HG03575 (cell line): ENCODE results near the gene ADD2.

Experiments used
- ATAC-seq: cut with Tn5 transposase; IDR thresholded peaks from one replicate; pipeline ENCODE4 v1.9.1; 2021; ENCODE audit not compliant: unreplicated experiment, insufficient number of reproducible peaks, low FRiP score; ENCODE audit errors: extremely low read depth

Gene ADD2

DNA sequence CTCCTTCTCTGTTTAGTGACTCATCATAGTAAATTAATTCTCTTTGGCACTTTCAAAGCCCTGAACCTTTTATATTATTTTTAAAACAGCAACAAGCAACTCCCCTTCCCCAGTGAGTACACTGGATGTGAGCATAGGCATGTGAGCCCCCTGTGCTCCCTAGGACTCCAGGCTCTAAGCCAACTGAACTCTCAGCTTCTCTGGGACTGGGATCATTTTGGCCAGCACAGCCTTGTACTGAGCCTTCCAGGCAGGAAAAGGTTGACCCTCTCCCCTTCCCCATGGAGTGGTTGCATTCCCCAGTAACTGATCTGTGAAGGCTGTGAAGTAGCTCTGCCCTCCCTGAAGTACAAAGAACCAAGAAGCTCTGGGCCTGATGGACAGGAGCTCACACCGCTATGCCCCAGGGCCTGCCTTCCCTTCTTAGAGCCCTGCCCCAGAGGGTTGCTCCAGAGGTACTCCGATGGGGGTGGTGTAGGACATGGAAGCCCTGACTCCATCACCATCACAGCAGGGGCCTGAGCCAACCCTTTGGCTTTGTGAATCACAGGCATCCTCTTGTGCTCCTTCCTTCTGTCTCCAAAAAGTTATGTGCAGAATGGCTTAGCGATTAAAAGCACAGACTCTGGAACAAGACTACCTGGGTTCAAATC, 57.8 kb downstream of the ADD2 start:
- no peak for ATAC-seq

DNA sequence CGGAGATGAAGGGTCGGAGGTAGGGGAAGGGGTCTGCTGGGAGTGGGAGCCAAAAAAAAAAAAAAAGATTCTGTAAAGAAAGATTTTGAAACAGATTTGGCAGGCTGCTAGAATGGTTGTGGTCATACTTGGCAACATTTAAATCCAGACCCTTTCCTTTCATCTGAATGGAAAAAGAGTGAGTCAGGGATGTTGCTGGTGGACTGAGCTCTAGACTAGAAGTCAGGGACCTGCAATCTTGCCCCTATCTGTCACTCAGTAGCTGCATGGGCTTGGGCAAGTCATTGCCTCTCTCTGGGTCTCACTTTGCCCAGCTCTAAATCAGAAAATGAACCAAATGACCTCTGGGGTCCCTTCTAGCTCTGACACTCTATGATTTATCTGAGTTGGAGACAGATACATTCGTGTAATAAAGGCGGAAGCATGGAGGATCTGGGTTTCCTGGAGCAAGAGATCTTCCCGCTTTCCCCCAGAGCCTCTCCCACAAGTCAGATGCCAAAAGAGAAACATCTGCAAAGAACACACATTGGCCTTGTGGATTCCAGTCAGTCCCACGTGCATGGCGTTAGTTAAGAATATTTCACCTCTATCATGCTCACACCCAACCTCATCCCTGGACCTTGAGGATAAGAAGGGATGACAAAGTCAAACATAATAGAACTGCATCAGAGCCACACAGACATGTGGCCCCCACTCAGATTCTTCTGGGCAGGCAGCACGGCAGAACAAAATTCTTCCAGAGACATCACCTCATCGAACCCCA, 58.5 kb downstream of the ADD2 start:
- no peak for ATAC-seq

DNA sequence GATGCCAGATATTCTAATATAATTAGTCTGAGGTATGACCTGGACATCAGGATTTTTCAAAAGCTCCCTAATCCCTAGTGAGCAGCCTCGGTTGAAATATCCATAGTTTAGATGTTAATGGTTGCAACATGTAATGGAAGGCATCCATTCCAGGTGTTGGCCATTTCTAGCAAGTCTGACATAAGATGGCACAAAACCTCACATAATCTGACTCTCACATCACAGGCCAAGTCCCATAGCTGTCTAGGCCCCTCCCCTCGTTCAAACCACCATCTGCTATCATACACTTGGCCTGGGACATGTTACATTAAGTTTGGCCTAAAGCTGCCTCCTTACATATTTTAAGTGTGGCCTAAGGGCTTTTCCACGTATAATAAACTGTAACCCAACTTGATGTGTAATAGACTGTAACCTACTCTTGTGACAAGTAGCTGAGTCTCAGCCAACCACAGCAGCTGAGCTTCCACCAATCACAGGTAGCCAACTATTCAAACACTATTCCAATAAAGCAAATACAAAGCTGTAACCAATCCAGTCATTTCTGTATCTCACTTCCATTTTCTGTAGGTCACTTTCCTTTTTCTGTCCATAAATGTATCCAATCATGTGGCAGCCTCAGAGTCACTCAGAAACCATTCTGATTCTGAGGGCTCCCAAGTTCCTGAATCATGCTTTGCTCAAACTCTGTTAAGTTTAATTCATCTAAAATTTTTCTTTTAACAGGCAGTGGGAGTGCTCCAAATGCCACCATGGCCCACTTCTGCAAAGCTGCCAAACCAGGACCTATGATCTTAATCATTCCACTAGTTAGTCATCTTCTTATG, 59.4 kb downstream of the ADD2 start:
- ATAC-seq: no peak

DNA sequence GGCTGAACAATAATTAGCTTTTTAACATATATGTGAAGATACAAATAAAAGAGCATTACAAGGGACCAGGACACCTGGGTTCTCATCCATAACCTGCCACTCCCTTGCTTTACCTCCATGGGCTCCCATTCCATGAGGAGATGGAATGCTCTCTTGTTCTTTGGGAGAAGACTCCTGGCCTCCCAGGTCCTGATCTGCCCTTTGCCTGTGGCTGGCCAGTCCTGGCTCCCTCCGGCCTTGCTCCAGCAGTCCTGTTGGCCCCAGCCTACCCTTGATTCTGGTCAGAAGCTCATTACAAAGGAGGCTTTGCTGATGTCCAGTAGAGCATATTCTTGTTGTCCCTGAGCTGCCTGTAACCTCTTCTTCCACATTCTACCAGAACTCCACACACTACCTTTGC, 60.3 kb downstream of the ADD2 start:
- no peak for ATAC-seq

DNA sequence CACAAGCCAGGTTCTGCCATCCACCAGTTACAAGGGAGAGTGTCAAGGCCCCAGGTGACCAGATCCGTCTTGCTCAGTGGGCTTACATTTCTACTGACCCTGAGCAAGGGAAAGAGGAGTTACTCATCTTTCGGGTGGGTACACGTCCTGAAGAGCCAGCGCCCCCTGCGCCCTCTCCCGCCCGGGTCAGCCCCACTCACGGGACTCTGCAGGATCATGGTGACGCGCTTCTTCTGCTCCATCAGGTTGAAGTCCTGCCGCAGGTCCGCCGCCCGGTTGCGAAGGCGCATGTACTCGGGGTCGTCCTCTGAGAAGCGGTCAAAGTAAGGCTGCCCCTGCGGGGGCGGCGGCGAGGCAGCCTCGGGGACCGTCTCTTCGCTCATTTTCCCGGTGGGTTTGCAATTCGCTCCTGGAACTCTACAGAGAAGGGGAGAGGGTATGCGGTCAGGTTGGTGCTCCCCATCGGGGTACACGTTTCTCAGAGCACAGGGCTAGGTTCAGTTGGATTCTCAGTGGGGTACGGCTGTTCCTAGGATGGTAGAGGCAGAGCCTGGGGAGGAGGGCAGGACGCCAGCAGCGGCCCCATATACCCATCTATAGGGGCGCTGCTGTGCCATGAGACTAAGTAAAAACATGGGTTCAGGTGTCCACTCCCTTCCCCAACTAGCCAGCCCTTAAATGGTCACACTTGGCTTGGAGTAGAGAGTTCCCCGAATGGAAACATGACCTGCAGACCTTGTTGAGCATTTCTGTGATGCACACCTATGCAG, 61.8 kb downstream of the ADD2 start:
- no peak for ATAC-seq

DNA sequence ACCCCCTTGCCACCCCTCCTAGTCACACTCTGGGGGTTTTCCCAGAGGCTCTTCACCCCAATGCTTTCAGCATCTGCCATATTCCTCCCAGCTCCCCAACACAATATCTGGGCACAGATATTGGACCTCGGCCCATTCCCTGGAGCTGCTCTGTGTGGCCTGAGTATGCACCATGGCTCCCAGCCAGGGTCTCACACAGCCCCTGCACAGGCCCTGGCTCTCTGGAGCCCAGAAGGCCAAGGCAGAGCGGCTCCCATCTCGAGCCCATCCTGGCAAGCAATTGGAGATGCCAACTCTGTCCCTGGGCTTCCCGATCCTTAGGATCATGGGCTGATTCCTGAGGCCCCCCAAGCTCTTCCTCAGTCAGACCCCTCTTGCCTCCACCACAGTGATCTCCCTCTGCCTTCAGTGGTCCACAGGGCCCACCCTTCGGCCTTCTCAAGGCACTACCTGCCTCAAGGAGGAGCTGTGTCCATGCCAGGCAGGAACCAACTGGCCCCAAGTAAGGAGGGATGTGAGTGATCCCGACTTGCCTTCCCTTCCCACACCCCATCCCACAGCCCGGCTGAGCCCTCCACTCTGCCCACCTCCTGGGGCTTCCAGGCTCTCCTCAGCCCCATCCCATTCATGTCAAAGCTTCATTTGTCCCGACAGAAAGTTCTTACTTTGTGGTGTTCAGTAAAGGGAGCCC, 62.7 kb downstream of the ADD2 start:
- ATAC-seq: no peak

DNA sequence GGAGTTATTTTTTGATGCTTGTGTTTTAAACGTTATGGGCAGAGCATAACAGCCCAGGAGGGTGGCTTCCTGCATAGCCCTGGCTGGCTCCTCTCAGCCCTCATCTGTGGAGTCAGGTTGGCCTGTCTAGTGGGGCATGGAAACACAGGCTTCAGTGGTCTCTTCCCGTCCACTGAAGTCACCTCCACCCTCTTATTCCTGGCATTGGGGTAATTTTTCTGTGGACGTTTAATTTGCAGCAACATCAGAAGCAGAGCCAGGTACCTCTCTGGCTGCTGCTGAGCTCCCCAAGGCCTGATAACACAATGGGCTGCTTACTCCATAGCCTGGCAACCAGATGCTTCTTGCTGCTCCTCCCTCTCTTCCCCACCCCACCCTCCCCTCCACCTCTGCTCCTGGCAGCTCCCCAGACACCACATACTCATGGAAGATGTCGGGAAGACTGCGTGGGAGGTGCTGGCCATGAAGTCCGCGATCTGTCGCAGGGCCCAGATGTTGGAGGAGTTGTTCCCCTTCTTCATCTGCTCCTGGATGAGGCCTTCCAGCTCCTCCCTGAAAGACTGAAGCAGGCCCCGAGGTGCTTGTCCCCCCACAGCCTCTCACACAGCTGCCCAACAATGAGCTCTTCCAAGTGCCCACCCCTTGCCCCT, 64.0 kb downstream of the ADD2 start:
- ATAC-seq: no peak

DNA sequence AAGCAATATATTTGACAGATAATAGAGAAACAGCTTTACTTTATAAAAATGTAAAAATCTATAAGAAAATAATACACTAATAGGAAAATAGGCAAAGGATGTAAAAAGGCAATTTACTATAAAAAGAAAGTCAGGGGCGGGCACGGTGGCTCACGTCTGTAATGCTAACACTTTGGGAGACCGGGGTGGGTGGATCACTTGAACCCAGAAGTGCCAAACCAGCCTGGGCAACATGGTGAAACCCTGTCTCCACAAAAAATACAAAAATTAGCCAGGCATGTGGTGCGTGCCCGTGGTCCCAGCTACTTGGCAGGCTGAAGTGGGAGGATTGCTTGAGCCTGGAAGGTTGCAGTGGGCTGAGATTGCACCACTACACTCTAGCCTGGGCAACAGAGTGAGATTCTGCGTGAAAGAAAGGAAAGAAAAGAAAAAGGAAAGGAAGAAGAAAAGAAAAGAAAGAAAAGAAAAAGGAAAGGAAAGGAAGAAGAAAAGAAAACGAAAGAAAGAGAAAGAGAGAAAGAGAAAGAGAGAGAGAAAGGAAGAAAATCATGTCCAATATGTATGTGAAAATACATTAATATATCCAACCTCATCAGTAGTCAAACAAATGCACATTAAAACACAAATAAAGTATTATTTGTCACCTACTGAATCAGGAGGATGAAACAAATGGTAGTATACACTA, 65.1 kb downstream of the ADD2 start:
- ATAC-seq: no peak

DNA sequence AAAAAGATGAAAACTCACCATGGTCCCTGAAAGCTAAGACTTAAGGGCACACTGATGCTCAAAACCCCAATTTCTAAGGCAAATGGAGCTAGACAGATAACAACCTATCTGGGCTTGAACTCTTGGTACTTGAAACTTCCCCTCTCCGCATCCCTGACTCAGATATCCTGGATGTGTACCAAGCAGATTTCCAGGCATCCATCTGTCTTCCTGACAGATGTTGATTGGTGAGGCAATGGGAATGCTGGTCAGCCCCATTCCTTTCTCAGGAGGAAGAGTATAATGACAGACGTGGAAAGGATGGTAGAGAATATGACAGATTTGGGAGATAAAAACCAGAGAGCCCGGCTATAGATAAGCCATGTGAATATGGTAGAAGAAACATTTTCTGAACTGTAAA, 69.2 kb downstream of the ADD2 start:
- ATAC-seq: no peak

DNA sequence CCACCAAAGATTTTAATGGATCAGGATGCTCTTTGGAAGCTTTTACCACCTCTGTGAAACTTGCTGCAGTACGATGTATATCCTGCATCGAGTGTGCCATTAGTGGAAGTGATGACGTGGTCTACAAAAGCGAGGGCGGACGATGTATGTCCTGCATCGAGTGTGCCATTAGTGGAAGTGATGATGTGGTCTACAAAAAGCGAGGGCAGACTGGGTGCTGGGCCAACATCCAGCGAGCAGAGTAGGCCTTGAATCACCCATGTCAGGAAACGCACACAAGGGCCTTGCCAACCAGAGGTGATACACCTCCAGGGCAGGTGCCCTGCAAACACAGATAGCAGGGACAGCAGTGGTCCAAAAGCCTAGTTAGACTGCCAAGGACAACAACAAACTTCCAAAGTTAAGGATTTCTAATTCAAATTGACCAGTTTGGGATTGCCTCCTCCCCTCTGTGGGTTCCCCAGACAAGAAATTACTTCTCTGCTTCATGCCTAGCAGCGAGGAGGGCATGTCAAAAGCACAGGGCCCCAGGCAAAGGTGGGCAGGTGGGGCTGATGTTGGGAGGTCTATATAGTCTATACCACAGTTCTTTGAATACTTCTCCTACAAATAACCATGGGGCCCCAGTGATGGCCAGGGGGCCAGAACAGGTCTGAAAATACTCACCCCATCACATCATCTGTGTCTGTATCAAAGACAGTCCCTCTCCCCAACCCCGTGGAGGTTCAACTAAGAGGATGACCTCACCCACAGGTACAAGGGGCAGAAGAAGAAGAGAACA, 70.2 kb downstream of the ADD2 start:
- ATAC-seq: no peak

DNA sequence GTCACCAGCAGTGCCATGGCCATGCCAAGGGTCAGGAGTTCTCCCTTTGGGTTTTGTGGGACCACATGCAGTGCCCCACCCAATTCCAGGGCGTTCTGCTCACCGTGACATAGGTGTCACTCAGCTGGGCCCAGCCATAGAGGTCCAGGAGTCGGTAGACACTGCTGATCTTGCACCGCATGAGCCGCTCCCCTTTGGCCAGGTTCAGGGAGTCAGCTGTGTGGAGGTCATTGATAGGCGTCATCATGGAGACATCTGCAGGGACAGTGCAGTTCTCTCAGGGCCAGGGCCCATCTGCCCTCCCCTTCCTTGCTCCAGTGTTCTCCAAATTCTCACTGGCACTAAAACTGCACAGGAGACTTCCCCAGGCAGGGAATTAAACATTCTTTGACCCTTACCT, 71.9 kb downstream of the ADD2 start:
- no peak for ATAC-seq

DNA sequence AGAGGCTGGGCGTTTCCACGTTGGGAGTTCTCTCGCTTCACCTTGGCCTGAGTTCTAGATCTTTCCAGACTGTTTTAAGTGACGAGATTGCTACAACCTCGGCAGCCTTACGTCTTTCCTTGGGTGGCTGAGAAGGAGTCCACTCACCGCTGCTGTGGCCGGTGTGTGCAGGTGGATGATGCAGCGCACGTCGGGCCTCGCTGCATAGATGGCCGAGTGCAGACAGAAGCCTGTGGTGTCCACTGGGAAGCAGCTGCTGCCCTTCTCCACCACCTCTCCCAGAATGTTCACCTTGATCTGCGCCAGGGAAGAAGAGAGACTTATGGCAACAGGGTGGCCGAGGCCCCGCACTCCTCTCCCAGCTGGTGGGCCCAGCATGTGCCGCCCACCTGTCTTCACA, 75.7 kb downstream of the ADD2 start:
- ATAC-seq: no peak

DNA sequence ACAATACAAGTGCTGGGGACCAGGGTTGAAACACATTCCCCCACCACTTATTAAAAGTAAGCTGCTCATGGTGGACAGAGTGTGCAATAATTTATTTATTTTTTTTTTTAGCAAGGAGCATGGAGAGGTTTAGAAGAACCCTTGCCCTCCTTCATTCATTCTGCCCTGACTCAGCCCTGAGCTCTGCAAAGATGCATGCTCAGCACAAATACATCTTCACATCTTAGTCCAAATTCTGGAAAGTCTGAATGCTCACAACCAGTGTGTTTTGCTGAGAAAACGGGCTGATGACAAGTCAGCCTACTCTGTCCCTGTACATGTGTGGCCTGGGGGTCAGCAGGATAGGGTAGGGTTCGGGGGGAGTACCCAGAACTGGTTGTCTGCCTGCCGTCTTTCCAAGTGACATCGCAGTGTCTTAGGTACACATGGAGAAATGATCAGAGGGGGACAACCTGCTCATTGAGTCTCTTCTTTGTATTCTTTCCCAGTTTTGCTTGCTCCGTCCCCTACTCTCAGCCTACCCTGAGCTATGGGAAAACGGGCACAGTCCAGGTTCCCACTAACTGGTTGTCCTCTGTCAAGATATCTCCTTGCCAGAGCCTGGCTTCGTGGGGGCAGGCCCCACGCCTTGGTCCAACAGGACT, 76.4 kb downstream of the ADD2 start:
- ATAC-seq: no peak

DNA sequence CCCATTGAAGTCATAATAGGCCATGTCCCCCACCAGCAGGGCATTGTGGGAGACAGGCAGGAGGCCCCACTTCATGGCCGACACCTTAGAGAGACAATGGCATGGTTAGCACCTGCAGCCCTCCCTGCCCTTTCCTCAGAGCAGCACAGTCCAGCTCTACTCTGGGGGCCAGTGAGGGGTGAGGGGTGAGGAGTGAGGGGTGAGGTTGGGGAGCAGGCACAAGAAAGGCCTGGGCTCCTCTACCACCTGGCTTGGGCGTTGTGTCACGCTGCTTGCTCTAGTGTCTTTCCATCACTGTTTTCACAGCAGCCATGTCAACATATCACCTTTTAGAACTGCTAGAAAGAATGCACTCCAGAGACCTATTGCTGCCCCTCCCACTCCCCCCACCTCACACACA, 77.2 kb downstream of the ADD2 start:
- ATAC-seq: no peak

DNA sequence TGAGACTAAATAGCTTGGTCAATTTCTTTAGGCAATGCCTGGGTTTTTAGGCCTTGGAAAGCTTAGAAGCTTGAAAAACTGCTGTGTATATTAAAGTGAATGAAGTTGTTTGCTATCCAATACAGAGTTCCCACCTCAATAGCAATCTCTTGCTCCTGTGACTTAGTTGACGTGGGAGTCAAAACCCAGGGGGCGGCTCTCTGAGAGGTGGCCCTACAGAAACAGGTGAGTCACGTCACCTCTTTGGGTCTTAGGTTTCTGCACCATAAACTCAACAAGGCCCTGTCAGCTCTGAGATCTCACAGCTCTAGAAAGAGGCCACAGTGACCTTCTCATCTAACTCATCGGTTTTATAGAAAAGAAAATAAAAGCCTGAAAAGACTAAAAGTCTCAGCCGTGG, 79.6 kb downstream of the ADD2 start:
- no peak for ATAC-seq

DNA sequence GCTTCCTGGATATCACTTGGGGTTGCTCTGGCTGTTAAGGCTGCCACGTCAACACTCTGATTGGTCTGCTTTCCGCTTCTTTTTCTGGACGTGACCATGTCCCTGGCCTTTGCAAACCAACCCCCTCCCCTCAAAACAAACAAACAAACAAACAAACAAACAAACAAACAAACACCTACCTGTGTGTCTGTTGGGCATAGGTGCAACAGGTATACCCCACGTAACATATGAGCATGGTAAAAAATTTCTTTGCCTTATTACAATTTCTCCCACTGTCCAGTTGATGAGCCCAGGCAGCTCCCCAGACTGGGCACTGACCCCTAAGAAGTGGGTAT, 80.6 kb downstream of the ADD2 start:
- no peak for ATAC-seq
